AG04450 (cell line): Measurements from ENCODE around the gene HPX. TPM values are rescaled to one million over a fixed set of nuclear protein-coding genes. Genes with fewer than 3 reads are reported as not detected.

ENCODE experiments used
- CTCF ChIA-PET: fragments of 300-600, 350-600 bp; formaldehyde crosslinking; extraction: SDS; loops from one replicate; lab custom pipeline; 2022; ENCODE audit warnings: antibody characterized with exemption, inconsistent platforms; lab: Charles Lee
- POLR2A ChIA-PET: fragments of 350-600 bp; formaldehyde crosslinking; extraction: SDS; loops from one replicate; lab custom pipeline; 2021; ENCODE audit warnings: antibody characterized with exemption, inconsistent platforms; lab: Yijun Ruan, JAX
- DNase-seq: peaks from one replicate; pipeline ENCODE4 v3.0.0-alpha.2; 2011; ENCODE audit warnings: low read depth, low spot score
- H3K27ac ChIP-seq: one replicate; pipeline ENCODE4 v1.5.1; 2012; ENCODE audit warnings: low read depth, low read length, control low read depth
- H3K27me3 ChIP-seq: one replicate; pipeline ENCODE4 v1.6.0; 2012; ENCODE audit warnings: low read length; ENCODE audit not compliant: control insufficient read depth, insufficient read depth
- H3K4me3 ChIP-seq: 2 replicates; pipeline ENCODE4 v1.5.1; 2011; ENCODE audit warnings: mild to moderate bottlenecking, low read depth, low read length, control low read depth
- H3K9me3 ChIP-seq: 2 replicates; pipeline ENCODE4 v1.5.1; 2012; ENCODE audit warnings: low read length; ENCODE audit not compliant: control insufficient read depth, insufficient read depth
- polyA minus RNA-seq: library from RNA; depleted of rRNA, polyadenylated mRNA; stranded (reverse); fragments of >200 nt; gene quantifications from 2 replicates; pipeline ENCODE4 v1.2.3, GENCODE V29; 2011; rRNA and poly(A)+ RNA removed
- polyA plus RNA-seq: library from polyadenylated mRNA; depleted of rRNA; stranded (reverse); fragments of >200 nt; gene quantifications from 2 replicates; pipeline ENCODE4 v1.2.3, GENCODE V29; 2011; rRNA removed
- TF ChIP-seq, protein P1 (sequence below): IDR thresholded peaks from 2 replicates; pipeline ENCODE4 v1.5.1; 2011; ENCODE audit warnings: low read depth, low read length, control low read depth, inconsistent platforms

Gene HPX, protein sequence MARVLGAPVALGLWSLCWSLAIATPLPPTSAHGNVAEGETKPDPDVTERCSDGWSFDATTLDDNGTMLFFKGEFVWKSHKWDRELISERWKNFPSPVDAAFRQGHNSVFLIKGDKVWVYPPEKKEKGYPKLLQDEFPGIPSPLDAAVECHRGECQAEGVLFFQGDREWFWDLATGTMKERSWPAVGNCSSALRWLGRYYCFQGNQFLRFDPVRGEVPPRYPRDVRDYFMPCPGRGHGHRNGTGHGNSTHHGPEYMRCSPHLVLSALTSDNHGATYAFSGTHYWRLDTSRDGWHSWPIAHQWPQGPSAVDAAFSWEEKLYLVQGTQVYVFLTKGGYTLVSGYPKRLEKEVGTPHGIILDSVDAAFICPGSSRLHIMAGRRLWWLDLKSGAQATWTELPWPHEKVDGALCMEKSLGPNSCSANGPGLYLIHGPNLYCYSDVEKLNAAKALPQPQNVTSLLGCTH
- polyA plus RNA-seq (0.32 and 0.67 TPM in 2 replicates), polyA minus RNA-seq (1.0 and 2.1 TPM in 2 replicates)

DNA sequence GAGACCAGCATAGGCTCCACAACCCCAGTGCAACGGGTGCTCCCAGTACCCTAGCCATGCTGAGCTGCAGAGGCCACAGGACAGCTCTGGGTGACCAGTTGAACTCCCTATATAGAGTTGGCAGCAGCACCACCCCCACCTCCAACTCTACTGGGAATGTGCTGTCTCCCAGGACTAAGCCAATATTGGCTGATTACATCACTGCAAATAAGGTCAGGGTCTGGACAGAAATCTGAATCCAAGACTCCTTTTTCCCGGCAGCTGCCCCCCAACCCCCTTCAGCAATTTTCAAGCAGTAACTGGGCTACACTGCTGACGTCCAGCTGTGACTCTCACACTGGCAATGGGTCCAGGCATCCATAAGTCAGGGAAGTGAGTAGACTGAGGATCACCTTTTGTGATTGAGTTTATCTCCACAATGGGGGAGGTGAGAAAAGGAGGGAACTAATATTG is at the start of gene HPX:
HPX (minus strand) TSS at position 82 of the 453 bp plus-strand sequence; CDS start at position 58, 24 bp downstream.
- Histone ChIP-seq H3K27ac (no peak within 1 kb of the TSS), H3K4me3 (no peak within 1 kb of the TSS), H3K27me3 (no peaks in the 10 kb centered on the region), H3K9me3 (no peaks in the 10 kb centered on the region)
- ChIA-PET CTCF (interaction anchor here (0.9 to 15.7 kb wide), 5 partner anchors 11 to 265 kb away, joined by 4 to 604 read pairs (median 16); no protein-coding TSS in a partner anchor), POLR2A (interaction anchor here (0.5 to 1.0 kb wide), 3 partner anchors 14 to 232 kb away, joined by 3 to 4 read pairs (median 3); partner anchors contain the start of gene APBB1)
- DNase-seq: no peak
- TF ChIP-seq, protein P1, sequence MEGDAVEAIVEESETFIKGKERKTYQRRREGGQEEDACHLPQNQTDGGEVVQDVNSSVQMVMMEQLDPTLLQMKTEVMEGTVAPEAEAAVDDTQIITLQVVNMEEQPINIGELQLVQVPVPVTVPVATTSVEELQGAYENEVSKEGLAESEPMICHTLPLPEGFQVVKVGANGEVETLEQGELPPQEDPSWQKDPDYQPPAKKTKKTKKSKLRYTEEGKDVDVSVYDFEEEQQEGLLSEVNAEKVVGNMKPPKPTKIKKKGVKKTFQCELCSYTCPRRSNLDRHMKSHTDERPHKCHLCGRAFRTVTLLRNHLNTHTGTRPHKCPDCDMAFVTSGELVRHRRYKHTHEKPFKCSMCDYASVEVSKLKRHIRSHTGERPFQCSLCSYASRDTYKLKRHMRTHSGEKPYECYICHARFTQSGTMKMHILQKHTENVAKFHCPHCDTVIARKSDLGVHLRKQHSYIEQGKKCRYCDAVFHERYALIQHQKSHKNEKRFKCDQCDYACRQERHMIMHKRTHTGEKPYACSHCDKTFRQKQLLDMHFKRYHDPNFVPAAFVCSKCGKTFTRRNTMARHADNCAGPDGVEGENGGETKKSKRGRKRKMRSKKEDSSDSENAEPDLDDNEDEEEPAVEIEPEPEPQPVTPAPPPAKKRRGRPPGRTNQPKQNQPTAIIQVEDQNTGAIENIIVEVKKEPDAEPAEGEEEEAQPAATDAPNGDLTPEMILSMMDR: no peak

DNA sequence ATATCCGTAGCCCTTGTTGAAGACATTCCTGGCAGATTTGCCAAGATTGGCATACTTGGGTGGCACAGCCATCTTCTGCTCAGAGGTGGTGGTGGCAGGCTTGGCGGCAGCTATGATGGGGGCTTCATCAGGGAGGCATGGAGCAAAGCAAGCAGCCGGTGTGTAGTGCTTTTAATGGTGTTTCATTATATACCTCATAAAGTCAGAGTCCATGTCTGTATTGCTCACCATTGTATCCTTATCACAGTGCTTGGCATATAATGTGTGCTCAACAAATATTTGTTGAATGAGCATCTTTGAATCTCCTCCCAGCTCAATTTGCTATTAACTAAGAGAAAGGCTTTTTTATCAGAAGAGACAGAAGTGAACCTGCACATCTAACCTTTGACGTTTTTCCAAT is 48.5 kb upstream of the HPX start:
- no peak overlapping the region for H3K4me3 ChIP-seq
- no peak for DNase-seq
- TF ChIP-seq, protein P1: no peak
- ChIA-PET CTCF (interaction anchor here (0.6 to 2.2 kb wide), 4 partner anchors 16 to 1176 kb away, joined by 3 to 10 read pairs (median 3); no protein-coding TSS in a partner anchor), POLR2A (interaction anchor here (0.6 kb wide), 1 partner anchor 147 kb away, joined by 11 read pairs; no protein-coding TSS in a partner anchor)
- H3K27me3 ChIP-seq: no peaks in the 10 kb centered on the region
- no peak overlapping the region for H3K27ac ChIP-seq
- no peaks in the 10 kb centered on the region for H3K9me3 ChIP-seq

DNA sequence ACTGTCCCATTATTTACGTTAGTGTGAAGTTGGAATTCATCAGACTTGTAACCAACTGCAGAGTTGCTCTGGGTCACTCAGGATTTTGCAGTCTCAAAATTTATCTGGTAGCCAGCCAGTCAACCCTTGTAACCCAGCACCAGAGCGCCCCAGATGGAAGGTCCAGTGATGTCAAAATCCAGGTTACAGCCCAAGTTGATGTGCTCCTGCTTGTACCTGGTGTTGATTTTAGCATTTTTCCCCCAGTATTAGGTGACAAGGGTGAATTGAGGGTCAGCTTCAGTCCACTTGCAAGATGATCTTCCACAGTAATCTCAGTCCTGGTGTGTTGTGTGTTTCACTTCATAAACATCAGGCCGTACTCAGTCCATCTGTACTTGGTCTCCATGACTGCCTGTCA is 48.0 kb upstream of the HPX start:
- H3K27me3 ChIP-seq: no peaks in the 10 kb centered on the region
- ChIA-PET POLR2A (no interaction called here), CTCF (interaction anchor here (0.7 to 2.2 kb wide), 2 partner anchors 17 to 110 kb away, joined by 3 to 10 read pairs; no protein-coding TSS in a partner anchor)
- no peaks in the 10 kb centered on the region for H3K9me3 ChIP-seq
- no peak overlapping the region for H3K27ac ChIP-seq
- no peak overlapping the region for H3K4me3 ChIP-seq
- TF ChIP-seq, protein P1: no peak
- DNase-seq: no peak

DNA sequence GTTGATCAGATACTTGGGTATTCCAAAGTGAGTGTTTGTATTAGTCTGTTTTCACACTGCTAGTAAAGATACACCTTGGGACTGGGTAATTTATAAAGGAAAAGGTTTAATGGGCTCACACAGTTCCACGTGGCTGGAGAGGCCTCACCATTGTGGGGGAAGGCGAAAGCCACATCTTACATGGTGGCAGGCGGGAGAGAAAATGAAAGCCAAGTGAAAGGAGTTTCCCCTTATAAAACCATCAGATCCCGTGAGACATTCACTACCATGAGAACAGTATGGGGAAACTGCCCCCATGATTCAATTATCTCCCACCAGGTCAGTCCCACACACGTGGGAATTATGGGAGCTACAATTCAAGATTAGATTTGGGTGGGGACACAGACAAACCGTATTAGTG is 47.6 kb upstream of the HPX start:
- H3K9me3 ChIP-seq: no peaks in the 10 kb centered on the region
- no peak overlapping the region for H3K4me3 ChIP-seq
- TF ChIP-seq, protein P1: no peak
- H3K27ac ChIP-seq: no peak overlapping the region
- no peaks in the 10 kb centered on the region for H3K27me3 ChIP-seq
- no peak for DNase-seq
- POLR2A ChIA-PET: no interaction called here
- CTCF ChIA-PET: interaction anchor here (1.2 to 2.2 kb wide), 2 partner anchors 17 to 109 kb away, joined by 3 to 10 read pairs; no protein-coding TSS in a partner anchor
